HG02981 (cell line): ENCODE results near the gene SNAPC4.
A peak's percentile ranks its signal among the peaks of the same experiment; 100 is the strongest.

Experiments
- ATAC-seq: cut with Tn5 transposase; IDR thresholded peaks from one replicate; pipeline ENCODE4 v1.9.1; 2021; ENCODE audit warnings: mild to moderate bottlenecking, moderate library complexity; ENCODE audit not compliant: unreplicated experiment

The SNAPC4 gene

GRCh38 chr9:136400038-136400834 lies at the start of gene SNAPC4:
Gene SNAPC4 (minus strand): TSS chr9:136400170. CDS start chr9:136398428, 1,742 bp downstream.
- peak; percentile 67 for ATAC-seq

GRCh38 chr9:136448655-136449054 lies 48.7 kb upstream of the SNAPC4 start:
- ATAC-seq, result no peak

GRCh38 chr9:136447173-136447778 lies 47.3 kb upstream of the SNAPC4 start:
- no peak for ATAC-seq

GRCh38 chr9:136445799-136446198 lies 45.8 kb upstream of the SNAPC4 start:
- ATAC-seq, result no peak

GRCh38 chr9:136444102-136444501 lies 44.1 kb upstream of the SNAPC4 start:
- no peak for ATAC-seq

- ATAC-seq, result no peak
These were observed 43.7 kb upstream of the SNAPC4 start for GRCh38 chr9:136443687-136444086.

- ATAC-seq, result no peak
These were observed 43.1 kb upstream of the SNAPC4 start for GRCh38 chr9:136443087-136443486.

GRCh38 chr9:136442265-136442664 lies 42.3 kb upstream of the SNAPC4 start:
- ATAC-seq, result no peak

- no peak for ATAC-seq
These were observed 41.8 kb upstream of the SNAPC4 start for GRCh38 chr9:136441681-136442245.

- ATAC-seq, result no peak
These were observed 41.3 kb upstream of the SNAPC4 start for GRCh38 chr9:136441191-136441680.

GRCh38 chr9:136439481-136440408 lies 39.8 kb upstream of the SNAPC4 start, which contains the start of gene INPP5E:
Gene INPP5E (minus strand): TSS chr9:136439845. CDS start chr9:136439419, 426 bp downstream.
- ATAC-seq, result peak; percentile 59

- ATAC-seq, result peak; percentile 40
These were observed 38.8 kb upstream of the SNAPC4 start for GRCh38 chr9:136438548-136439480.

GRCh38 chr9:136437839-136438547 lies 38.0 kb upstream of the SNAPC4 start:
- ATAC-seq, result no peak

- no peak for ATAC-seq
These were observed 37.5 kb upstream of the SNAPC4 start for GRCh38 chr9:136437430-136437829.

GRCh38 chr9:136436055-136436634 lies 36.2 kb upstream of the SNAPC4 start:
- no peak for ATAC-seq

- ATAC-seq, result no peak
These were observed 34.7 kb upstream of the SNAPC4 start for GRCh38 chr9:136434580-136435169.

- no peak for ATAC-seq
These were observed 34.0 kb upstream of the SNAPC4 start for GRCh38 chr9:136433849-136434579.
